Measurements from ENCODE around the gene ATF5.

ATF5 gene

DNA sequence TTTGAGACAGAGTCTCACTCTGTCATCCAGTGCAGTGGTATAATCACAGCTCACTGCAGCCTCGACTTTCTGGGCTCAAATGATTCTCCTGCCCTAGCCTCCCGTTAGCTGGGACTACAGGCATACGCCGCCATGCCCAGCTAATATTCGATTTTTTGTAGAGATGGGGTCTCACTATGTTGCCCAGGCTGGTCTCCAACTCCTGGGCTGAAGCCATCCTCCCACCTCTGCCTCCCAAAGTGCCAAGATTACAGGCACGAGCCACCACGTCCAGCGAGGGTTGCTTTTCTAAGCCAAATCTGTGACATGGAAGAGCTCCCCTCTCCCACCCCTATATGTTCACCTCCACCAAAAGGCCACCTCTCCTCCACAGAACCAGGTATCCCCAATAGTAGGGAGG lies 10.9 kb upstream of the ATF5 start:
- H2AFZ ChIP-seq (ENCODE audit: low read depth, low read length): no peak overlapping the region
- H3K4me2 ChIP-seq (ENCODE audit: low read length): 0 out of 2 replicates have a peak overlapping the region, but pooled peaks have one; percentile 85
- no peaks in the 10 kb centered on the region for H3K9me3 ChIP-seq (ENCODE audit: insufficient read depth, low read length)
- no peaks in the 10 kb centered on the region for H4K20me1 ChIP-seq (ENCODE audit: insufficient read depth, low read length)
- H3K4me3 ChIP-seq (ENCODE audit: low read length): no peak overlapping the region
- peaks cover 42% of the 10 kb centered on the region for H3K36me3 ChIP-seq (replicated peaks; ENCODE audit: low read depth, low read length)
- H3K9ac ChIP-seq (ENCODE audit: low read length): no peak overlapping the region
- H3K27ac ChIP-seq (ENCODE audit: low read length): peak overlapping the region; percentile 87
- H3K79me2 ChIP-seq (ENCODE audit: low read length): peaks cover 87% of the 10 kb centered on the region
- peaks cover 78% of the 10 kb centered on the region for H3K4me1 ChIP-seq (ENCODE audit: low read length)
- TF ChIP-seq, protein P1, sequence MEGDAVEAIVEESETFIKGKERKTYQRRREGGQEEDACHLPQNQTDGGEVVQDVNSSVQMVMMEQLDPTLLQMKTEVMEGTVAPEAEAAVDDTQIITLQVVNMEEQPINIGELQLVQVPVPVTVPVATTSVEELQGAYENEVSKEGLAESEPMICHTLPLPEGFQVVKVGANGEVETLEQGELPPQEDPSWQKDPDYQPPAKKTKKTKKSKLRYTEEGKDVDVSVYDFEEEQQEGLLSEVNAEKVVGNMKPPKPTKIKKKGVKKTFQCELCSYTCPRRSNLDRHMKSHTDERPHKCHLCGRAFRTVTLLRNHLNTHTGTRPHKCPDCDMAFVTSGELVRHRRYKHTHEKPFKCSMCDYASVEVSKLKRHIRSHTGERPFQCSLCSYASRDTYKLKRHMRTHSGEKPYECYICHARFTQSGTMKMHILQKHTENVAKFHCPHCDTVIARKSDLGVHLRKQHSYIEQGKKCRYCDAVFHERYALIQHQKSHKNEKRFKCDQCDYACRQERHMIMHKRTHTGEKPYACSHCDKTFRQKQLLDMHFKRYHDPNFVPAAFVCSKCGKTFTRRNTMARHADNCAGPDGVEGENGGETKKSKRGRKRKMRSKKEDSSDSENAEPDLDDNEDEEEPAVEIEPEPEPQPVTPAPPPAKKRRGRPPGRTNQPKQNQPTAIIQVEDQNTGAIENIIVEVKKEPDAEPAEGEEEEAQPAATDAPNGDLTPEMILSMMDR (IDR thresholded peaks at IDR 0.05; ENCODE audit: low read depth, low read length): no peak
- no peak for TF ChIP-seq EZH2phosphoT487 (IDR thresholded peaks at IDR 0.05; ENCODE audit: low read depth)
- no peaks in the 10 kb centered on the region for H3K27me3 ChIP-seq (ENCODE audit: low read depth, low read length)

GRCh38 chr19:49920624-49921363 lies 8.2 kb upstream of the ATF5 start:
- peak overlapping the region; percentile 93 for H3K9ac ChIP-seq (ENCODE audit: low read length)
- H3K27me3 ChIP-seq (ENCODE audit: low read depth, low read length): no peaks in the 10 kb centered on the region
- no peak overlapping the region for H2AFZ ChIP-seq (ENCODE audit: low read depth, low read length)
- peak overlapping the region; percentile 74 for H3K4me3 ChIP-seq (ENCODE audit: low read length)
- peaks cover 80% of the 10 kb centered on the region for H3K79me2 ChIP-seq (ENCODE audit: low read length)
- TF ChIP-seq, protein P1 (IDR thresholded peaks at IDR 0.05; ENCODE audit: low read depth, low read length): no peak
- no peak for TF ChIP-seq EZH2phosphoT487 (IDR thresholded peaks at IDR 0.05; ENCODE audit: low read depth)
- H4K20me1 ChIP-seq (ENCODE audit: insufficient read depth, low read length): no peaks in the 10 kb centered on the region
- peaks cover 91% of the 10 kb centered on the region for H3K4me1 ChIP-seq (ENCODE audit: low read length)
- peaks cover 23% of the 10 kb centered on the region for H3K36me3 ChIP-seq (replicated peaks; ENCODE audit: low read depth, low read length)
- H3K4me2 ChIP-seq (ENCODE audit: low read length): peak overlapping the region; percentile 95
- no peaks in the 10 kb centered on the region for H3K9me3 ChIP-seq (ENCODE audit: insufficient read depth, low read length)
- H3K27ac ChIP-seq (ENCODE audit: low read length): peak overlapping the region; percentile 94

- peak overlapping the region; percentile 94 for H3K27ac ChIP-seq (ENCODE audit: low read length)
- H3K4me2 ChIP-seq (ENCODE audit: low read length): peak overlapping the region; percentile 95
- peaks cover 93% of the 10 kb centered on the region for H3K4me1 ChIP-seq (ENCODE audit: low read length)
- H3K36me3 ChIP-seq (replicated peaks; ENCODE audit: low read depth, low read length): peaks cover 26% of the 10 kb centered on the region
- H3K27me3 ChIP-seq (ENCODE audit: low read depth, low read length): no peaks in the 10 kb centered on the region
- no peaks in the 10 kb centered on the region for H3K9me3 ChIP-seq (ENCODE audit: insufficient read depth, low read length)
- H3K9ac ChIP-seq (ENCODE audit: low read length): peak overlapping the region; percentile 93
- no peaks in the 10 kb centered on the region for H4K20me1 ChIP-seq (ENCODE audit: insufficient read depth, low read length)
- H2AFZ ChIP-seq (ENCODE audit: low read depth, low read length): no peak overlapping the region
- peak overlapping the region; percentile 74 for H3K4me3 ChIP-seq (ENCODE audit: low read length)
- peaks cover 82% of the 10 kb centered on the region for H3K79me2 ChIP-seq (ENCODE audit: low read length)
- no peak for TF ChIP-seq EZH2phosphoT487 (IDR thresholded peaks at IDR 0.05; ENCODE audit: low read depth)
- TF ChIP-seq, protein P1 (IDR thresholded peaks at IDR 0.05; ENCODE audit: low read depth, low read length): no peak
These were observed 6.9 kb upstream of the ATF5 start for GRCh38 chr19:49921871-49922795.

Measured in OCI-LY3 (cell line).